Tibial nerve (tissue), 3 donors: Measurements from ENCODE around the gene PCSK6.

Experiments
- CTCF ChIP-seq, 5 experiments: fragments of 200-600 bp in 3 of 5; fragments of 450-650 bp in 2 of 5; sonication (generic) in 3 of 5; IDR thresholded peaks; one replicate each; pipeline ENCODE4 v1.5.1; 2016 to 2019; ENCODE audit warnings: antibody characterized with exemption in 5 of 5, mild to moderate bottlenecking in 3 of 5, moderate library complexity in 2 of 5
- POLR2A ChIP-seq, 2 donors: fragments of 450-650 bp; IDR thresholded peaks; one replicate each; pipeline ENCODE4 v1.6.1; 2017; ENCODE audit warnings: antibody characterized with exemption in 2 of 2, mild to moderate bottlenecking in 2 of 2, moderate library complexity in 2 of 2

GRCh38 chr15:101310508-101310907 is 179.0 kb downstream of the PCSK6 start:
- TF ChIP-seq CTCF (IDR thresholded peaks at IDR 0.05) (no peak), POLR2A (IDR thresholded peaks at IDR 0.05) (no peak)
